Measurements from ENCODE around the gene NAV2.

The NAV2 gene

DNA sequence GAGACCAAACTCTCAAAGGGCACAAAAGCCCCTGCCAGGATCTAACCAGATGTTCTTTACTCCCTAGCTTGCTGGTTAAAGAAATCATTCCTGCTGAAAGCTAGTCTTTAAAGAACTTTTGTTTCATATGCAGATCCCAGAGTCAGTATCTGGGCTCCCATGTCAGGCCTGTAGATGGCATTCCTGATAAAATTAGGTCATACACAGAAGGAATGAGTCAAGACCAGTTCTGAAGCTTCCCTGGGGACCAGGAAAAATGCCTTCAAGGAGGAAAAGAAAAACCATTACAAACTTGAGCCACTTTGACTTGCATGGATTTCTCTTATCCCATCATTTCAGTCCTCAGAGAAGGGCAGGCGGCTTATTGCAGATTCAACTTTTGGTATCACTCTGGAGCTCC, 441.7 kb downstream of the NAV2 start:
- DNase-seq: no peak

GRCh38 chr11:20155683-20156279, 443.1 kb downstream of the NAV2 start:
- DNase-seq: no peak

DNA sequence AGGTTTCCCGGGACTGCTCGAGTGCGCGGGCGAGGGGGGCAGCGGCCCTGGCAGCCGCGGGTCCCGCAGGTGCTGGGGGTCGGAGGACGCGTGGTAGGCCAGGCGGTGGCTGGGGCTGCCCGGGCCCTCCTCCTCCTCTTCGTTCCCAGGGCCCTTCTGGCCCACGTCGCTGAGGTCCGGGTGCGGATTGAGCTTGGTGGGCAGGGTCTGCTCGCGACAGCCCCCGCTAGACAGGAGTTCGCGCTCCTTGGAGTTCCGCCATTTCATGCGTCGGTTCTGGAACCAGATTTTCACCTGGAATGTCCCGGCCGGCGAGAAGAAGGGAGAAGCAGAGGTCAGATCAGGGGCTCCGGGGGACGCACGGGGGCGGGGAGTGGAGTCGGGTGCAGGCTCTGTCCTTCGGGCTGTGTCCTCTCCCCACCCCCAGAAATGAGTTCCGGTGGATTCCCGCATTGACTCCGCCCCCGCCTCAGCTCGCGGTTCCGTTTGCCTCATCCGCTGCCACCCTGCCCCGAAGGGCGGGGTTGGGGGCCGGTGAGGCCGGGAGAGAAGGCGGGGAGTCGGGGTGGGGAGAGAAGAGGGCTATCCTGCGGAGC, 443.7 kb downstream of the NAV2 start:
- peak; percentile 56 for DNase-seq

- DNase-seq: peak; percentile 37
Observed at GRCh38 chr11:20156876-20157613, 444.4 kb downstream of the NAV2 start.

DNA sequence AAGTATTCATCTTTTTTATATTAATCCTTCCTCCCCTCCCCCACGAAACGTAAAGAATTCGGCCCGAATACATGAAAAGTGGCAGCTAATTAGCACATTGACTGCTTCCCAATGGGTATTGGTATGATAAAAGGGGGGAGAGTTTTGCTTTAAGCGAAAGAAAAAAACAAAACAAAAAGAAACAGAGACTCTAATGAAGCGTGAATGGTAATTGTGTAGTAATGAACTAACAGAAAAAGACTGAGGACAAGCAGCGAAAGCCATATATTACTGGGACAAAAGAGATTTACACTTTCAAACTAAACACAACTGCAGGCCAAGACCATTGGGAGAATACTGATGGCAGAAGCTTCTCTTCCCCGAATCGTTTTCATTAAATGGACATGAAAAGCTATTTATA, 445.1 kb downstream of the NAV2 start:
- no peak for DNase-seq

GRCh38 chr11:20158597-20159257, 446.1 kb downstream of the NAV2 start:
- DNase-seq: no peak

- no peak for DNase-seq
Observed at GRCh38 chr11:20159466-20160381, 447.1 kb downstream of the NAV2 start.

GRCh38 chr11:20160425-20161229, 448.0 kb downstream of the NAV2 start, which contains the start of gene DBX1:
TSS of gene DBX1 (minus strand) at chr11:20160475. CDS start at chr11:20160324, 151 bp downstream.
- DNase-seq: no peak

DNA sequence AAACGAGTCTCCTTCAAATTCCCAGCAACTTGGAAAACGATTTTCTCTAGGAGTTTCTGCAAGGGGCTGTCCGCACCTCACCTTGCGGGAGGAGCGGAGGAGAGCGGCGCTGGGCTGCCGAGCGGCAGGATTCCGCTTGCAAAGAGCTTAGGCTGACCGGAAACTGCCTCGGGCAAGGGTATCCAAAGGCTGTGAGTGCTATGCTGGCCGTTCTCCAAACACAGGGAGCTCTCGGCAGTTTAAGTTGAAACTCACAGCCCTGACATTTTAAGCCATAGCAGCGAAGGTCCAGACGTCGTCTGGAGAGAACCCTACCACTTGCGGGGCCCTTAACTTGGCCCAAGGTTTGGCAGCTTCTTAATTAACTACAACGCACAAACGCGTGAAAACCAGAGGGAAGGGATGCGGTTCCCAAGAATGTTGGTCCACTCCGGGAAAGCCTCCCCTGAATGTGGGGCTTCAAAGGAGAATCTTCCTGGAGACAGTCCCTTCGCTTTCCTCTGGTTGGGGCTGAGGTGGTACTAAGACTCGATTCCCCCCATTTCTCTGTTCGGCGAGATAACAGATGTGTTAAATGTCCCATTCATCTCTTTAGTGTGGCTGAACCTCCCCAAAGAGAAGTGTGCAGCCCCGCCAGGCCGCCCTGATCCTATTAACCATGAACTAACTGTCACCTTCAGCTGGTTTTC, 448.7 kb downstream of the NAV2 start:
- DNase-seq: no peak

- no peak for DNase-seq
Observed at GRCh38 chr11:20161923-20162744, 449.5 kb downstream of the NAV2 start.

DNA sequence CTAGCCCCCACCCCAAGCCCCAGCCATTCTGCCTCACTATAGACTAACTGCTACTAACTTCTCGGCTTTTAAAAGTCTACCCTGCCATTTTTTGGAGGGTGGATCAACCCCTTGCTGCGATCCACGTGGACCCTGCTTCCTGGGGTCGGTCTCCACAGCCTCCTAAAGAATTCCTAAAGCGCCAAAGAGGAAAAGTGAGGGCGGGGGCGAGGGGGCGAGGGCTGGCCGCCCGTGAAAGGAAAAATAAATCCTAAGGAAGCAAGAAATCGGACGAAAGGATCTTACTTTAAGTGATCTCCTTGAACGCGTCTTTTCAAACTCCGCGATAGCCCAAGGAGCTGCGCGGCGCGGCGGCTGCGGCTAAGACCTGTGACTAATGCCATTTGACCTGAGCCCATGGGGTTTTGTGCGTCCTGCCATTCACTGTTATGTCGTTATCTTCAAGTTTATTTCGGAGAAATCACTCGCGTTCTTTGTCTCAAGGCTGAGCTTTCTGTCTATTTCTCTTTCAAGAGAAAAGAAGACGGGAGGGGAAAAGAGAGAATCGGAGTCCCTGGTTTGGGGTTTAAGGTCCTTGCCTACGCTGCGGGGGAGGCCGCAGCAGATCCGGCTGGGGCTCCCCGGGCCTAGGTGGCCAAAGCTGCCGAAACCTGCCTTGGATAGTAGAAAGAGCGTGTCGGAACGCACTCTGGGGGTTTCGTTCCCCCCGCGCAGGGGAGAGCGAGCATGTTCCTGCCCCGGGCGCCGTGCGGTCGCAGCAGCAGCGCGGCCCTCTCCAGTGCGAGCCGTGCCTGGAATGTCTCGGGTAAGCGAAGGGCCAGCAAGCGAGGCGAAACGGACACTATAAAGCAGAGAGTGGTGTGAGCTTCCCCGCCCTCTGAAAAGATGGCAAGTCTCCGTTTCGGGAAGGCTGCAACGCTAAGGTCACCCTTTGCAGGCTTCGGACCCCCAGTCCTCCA, 450.5 kb downstream of the NAV2 start:
- DNase-seq: no peak

- DNase-seq: no peak
Observed at GRCh38 chr11:20163783-20164481, 451.3 kb downstream of the NAV2 start.

Data from CD4-positive, alpha-beta T cell treated with Interleukin-15 for 1 hour (primary cell).